Mammary epithelial cell (primary cell): Measurements from ENCODE around the gene ARID1B.

Experiments used
- EZH2 ChIP-seq: IDR thresholded peaks from 2 replicates; pipeline ENCODE4 v1.6.1; 2012; ENCODE audit warnings: low read length, inconsistent platforms, borderline replicate concordance
- TF ChIP-seq, protein P1 (sequence below), 2 donors: IDR thresholded peaks in 1 of 2; conservative IDR thresholded peaks in 1 of 2; 2 replicates each; pipeline ENCODE4 v1.5.1; 2011 to 2012; ENCODE audit warnings: inconsistent platforms in 2 of 2, low read length in 2 of 2, mild to moderate bottlenecking in 2 of 2, control low read depth in 1 of 2, low read depth in 1 of 2; ENCODE audit not compliant: insufficient read depth in 1 of 2; ENCODE audit errors: extremely low read depth in 1 of 2

- TF ChIP-seq, protein P1, sequence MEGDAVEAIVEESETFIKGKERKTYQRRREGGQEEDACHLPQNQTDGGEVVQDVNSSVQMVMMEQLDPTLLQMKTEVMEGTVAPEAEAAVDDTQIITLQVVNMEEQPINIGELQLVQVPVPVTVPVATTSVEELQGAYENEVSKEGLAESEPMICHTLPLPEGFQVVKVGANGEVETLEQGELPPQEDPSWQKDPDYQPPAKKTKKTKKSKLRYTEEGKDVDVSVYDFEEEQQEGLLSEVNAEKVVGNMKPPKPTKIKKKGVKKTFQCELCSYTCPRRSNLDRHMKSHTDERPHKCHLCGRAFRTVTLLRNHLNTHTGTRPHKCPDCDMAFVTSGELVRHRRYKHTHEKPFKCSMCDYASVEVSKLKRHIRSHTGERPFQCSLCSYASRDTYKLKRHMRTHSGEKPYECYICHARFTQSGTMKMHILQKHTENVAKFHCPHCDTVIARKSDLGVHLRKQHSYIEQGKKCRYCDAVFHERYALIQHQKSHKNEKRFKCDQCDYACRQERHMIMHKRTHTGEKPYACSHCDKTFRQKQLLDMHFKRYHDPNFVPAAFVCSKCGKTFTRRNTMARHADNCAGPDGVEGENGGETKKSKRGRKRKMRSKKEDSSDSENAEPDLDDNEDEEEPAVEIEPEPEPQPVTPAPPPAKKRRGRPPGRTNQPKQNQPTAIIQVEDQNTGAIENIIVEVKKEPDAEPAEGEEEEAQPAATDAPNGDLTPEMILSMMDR (conservative IDR thresholded peaks at IDR 0.05 in 1 of 2, IDR thresholded peaks at IDR 0.05 in 1 of 2; ENCODE audit: extremely low read depth in 1 of 2, insufficient read depth in 1 of 2, low read depth in 1 of 2, low read length in 2 of 2): no peak
- TF ChIP-seq EZH2: no peak
Measured at GRCh38 chr6:156851454-156851921, 74.3 kb downstream of the ARID1B start.
